GM18505 (cell line): ENCODE results near the gene MEMO1.
"Not testable (repeated sequence)": the region's sequence is repeated elsewhere in the genome, so short reads cannot be mapped to it uniquely, and the experiment has no call there.

ENCODE experiments used
- ATAC-seq: cut with Tn5 transposase; IDR thresholded peaks from one replicate; pipeline ENCODE4 v1.9.1; 2021; ENCODE audit not compliant: unreplicated experiment
- POLR2A ChIP-seq: IDR thresholded peaks from 4 replicates; pipeline ENCODE4 v1.6.1; 2011; ENCODE audit warnings: borderline replicate concordance; ENCODE audit not compliant: insufficient read depth, insufficient read length; ENCODE audit errors: extremely low read depth

The MEMO1 gene

GRCh38 chr2:31962757-31963361, 47.9 kb downstream of the MEMO1 start:
- ATAC-seq: no peak
- TF ChIP-seq POLR2A: no peak

GRCh38 chr2:31958140-31958717, 52.6 kb downstream of the MEMO1 start:
- no peak for ATAC-seq
- TF ChIP-seq POLR2A: no peak

- no peak for ATAC-seq
Observed at GRCh38 chr2:31957354-31958139, 53.3 kb downstream of the MEMO1 start.

GRCh38 chr2:31956934-31957333, 53.9 kb downstream of the MEMO1 start:
- not testable (repeated sequence) for ATAC-seq

More at GRCh38 chr2:31957354-31958139, 53.3 kb downstream of the MEMO1 start:
- TF ChIP-seq POLR2A: no peak

GRCh38 chr2:31956312-31956711, 54.5 kb downstream of the MEMO1 start:
- ATAC-seq: no peak
- no peak for TF ChIP-seq POLR2A

GRCh38 chr2:31953095-31953494, 57.7 kb downstream of the MEMO1 start:
- not testable (repeated sequence) for ATAC-seq

- TF ChIP-seq POLR2A: no peak
- no peak for ATAC-seq
Observed at GRCh38 chr2:31950946-31951562, 59.8 kb downstream of the MEMO1 start.

GRCh38 chr2:31947871-31948270, 62.9 kb downstream of the MEMO1 start:
- ATAC-seq: no peak
- no peak for TF ChIP-seq POLR2A

GRCh38 chr2:31946838-31947237, 64.0 kb downstream of the MEMO1 start:
- no peak for TF ChIP-seq POLR2A
- ATAC-seq: no peak

GRCh38 chr2:31945572-31945935, 65.3 kb downstream of the MEMO1 start:
- no peak for TF ChIP-seq POLR2A
- ATAC-seq: no peak

- no peak for ATAC-seq
- no peak for TF ChIP-seq POLR2A
Observed at GRCh38 chr2:31944828-31945571, 65.8 kb downstream of the MEMO1 start.

- no peak for TF ChIP-seq POLR2A
- no peak for ATAC-seq
Observed at GRCh38 chr2:31943636-31944225, 67.1 kb downstream of the MEMO1 start.

GRCh38 chr2:31940920-31941319, 69.9 kb downstream of the MEMO1 start:
- no peak for ATAC-seq
- TF ChIP-seq POLR2A: no peak
